ENCODE results near the gene SDR9C7.
"Not testable (repeated sequence)": the region's sequence is repeated elsewhere in the genome, so short reads cannot be mapped to it uniquely, and the experiment has no call there.

SDR9C7 gene

GRCh38 chr12:56951582-56952339 lies 17.6 kb upstream of the SDR9C7 start:
- no peak for DNase-seq

DNA sequence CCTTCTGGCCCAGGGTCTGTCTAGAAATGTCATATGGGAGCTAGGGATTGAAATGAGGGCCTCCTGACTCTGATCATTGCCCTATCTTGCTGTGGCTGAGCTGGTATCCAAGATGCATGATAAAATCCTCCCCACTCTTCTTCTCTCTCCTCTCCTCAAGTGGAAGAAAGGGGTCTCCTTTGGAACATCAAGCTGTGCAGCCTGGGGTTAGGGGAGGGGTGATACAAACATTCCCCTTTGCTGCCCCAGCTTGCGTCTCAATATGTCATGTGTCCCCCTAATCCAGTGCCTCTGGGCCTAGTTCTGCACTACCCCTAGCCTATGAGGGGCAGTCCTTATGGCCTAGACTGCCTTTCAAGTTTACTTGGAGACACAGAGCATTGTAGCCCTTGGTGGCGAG lies 14.7 kb upstream of the SDR9C7 start:
- no peak for DNase-seq

DNA sequence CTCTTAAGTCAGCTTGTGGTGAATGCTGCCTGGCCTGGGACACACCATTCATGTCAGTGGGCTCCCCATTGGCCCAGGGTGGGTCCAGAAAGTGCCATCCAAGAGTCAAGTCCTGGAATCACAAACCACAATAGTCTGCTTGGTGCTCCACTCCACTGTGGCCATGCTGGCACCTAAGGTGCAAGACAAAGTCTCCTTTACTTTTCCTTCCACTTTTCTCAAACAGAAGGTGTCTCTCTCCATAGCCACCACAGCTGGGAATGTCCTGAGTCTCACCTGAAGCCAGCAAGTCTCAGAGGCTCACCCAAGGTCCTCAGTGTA lies 14.2 kb upstream of the SDR9C7 start:
- no peak for DNase-seq

DNA sequence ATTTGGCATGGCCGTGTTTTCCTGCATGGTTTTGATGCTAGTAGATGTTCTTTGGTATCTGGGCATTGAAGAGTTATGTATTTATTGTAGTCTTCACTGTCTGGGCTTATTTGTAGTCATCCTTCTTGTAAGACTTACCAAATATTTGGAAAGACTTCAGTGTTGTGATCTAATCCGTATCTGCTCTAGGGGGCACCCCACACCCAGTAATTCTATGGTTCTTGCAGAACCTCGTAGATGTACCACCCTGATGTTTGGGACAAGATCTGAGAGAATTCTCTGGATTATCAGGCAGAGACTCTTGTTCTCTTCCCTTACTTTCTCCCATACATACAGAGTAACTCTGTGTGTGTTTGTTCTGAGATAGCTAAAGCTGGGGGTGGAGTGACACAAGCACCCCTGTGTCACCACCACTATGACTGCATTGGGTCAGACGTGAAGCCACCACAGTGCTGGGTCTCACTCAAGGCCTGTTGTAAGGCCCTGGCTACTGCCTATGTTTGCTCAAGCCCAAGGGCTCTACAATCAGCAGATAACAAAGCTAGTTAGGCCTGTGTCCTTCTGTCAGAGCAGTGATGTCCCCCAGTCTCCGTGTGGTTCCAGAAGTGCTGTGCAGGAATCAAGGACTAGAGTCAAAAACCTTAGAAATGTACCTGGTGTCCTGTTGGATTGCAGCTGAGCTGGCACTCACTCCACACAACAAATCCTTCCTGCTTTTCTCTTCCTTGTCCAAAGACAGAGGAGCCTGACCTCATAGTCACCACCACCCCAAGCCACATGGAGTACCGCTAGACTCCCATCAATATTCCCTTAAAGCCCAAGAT lies 13.6 kb upstream of the SDR9C7 start:
- DNase-seq: no peak

- DNase-seq: no peak
Measured at GRCh38 chr12:56943878-56944277, 9.7 kb upstream of the SDR9C7 start.

DNA sequence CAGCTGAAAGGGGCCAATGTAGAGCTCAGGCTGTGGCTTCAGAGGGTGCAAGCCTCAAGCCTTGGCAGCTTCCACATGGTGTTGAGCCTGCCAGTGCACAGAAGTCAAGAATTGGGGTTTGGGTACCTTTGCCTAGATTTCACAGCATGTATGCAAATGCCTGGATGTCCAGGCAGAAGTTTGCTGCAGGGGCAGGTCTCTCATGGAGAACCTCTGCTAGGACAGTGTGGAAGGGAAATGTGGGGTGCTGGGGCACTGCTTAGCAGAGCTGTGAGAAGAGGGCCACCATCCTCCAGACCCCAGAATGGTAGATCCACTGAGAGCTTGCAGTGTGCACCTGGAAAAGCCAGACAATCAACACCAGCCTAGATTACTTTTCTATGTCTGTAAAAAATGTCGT lies 9.2 kb upstream of the SDR9C7 start:
- not testable (repeated sequence) for DNase-seq

- DNase-seq: no peak
Measured at GRCh38 chr12:56941299-56942017, 7.2 kb upstream of the SDR9C7 start.

- not testable (repeated sequence) for DNase-seq
Measured at GRCh38 chr12:56940942-56941298, 6.7 kb upstream of the SDR9C7 start.

GRCh38 chr12:56935752-56936151 lies 1.5 kb upstream of the SDR9C7 start:
- DNase-seq: no peak

- no peak for DNase-seq
Measured at GRCh38 chr12:56935157-56935556, 949 bp upstream of the SDR9C7 start.

DNA sequence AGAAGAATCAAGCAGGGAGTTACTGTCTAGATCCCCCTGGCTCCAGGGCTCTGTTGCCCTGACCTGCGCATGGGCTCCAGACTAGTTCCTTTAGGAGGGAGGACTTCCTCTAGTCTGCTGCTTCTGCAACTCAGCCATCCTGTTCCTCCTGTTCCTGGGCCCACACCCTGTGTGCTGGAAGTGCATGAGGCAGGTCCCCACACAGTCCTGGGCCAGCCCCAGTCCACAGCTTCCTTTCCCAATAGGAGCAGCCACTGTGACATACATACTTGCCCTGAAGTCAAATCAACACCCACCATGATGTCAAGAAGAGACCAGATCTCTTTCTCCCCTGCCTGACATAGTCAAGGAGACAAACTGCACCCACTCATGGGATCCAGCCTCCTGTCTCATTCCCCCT lies 1.3 kb downstream of the SDR9C7 start:
- no peak for DNase-seq

DNA sequence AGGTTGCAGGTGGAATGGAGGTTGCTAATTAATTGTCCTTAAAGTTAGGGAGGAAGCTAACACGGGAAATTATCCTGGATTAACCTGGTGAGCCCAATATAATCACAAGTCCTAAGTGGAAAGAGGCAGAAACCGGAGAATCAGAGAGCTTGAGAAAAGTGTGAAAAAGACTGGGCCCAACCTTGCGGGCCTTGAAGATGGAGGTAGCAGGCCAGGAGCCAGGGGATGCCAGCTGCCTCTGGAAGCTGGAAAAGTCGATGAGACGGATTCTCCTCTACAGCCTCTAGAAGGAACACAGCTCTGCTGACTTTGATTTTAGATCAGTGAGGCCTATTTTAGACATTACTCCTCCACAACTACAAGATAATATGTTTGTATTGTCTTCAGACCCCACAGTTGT lies 2.1 kb downstream of the SDR9C7 start:
- no peak for DNase-seq

- peak in 1 of 2 experiments; percentile 57 for DNase-seq
Measured at GRCh38 chr12:56931474-56931978, 2.7 kb downstream of the SDR9C7 start.

DNA sequence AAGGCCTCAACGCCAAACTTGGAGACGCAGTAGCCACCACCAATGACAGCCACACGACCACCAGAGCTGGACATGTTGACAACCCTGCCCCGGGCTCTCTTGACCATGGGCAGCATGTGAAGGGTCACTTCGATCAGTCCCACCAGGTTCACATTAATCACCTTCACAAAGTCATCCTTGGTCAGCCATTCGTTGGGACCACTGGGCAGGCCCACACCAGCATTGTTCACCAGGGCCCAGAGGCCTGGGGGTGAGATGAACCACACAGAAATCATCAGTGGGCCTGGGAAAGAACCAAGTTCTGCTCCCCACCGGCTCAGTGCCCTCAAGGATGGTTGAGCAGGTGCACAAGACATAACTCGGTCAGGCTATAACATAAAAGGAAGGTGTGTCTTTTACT lies 4.0 kb downstream of the SDR9C7 start:
- no peak for DNase-seq

DNA sequence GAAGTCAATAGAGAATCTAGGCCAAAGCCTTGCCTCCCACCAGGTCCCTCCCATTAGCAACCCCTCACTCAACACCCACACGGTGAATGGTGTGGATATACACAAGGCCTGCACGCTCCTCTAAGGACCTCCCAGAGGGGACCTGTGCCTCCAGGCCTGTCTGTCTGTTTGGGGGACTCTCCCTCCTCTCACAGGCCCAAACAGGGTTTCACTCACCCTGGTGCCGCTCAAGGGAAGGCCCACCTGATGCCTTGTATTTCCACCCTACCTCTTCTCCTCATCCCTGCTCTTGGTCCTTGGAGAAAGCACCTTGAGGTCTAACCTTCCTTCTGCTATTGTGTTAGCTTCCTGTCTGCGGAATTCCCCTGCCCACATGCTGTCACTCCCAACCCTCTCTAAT lies 4.4 kb downstream of the SDR9C7 start:
- no peak for DNase-seq

- DNase-seq: no peak
Measured at GRCh38 chr12:56928262-56928661, 5.9 kb downstream of the SDR9C7 start.

- no peak for DNase-seq
Measured at GRCh38 chr12:56927281-56927680, 6.9 kb downstream of the SDR9C7 start.

GRCh38 chr12:56922031-56922430 lies 12.2 kb downstream of the SDR9C7 start:
- no peak for DNase-seq

DNA sequence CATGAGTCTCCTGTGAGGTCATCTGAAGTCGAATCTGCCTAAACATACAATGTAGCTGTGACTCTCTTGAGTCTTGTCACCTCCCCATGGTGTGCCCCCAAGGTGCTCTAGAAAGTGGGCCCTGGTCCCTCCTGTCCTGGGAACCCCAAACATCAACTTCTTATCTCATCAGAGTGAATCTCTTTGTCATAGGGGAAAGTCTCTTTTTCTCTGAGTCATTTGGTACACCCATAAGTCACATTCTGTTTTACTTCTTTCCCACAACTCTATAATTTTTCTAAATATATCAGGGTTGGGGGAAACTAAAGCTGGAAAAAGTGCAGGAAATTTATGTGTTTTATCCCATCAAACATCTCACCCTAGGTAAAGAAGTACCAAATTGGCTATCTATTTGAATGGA lies 12.9 kb downstream of the SDR9C7 start:
- DNase-seq: no peak

DNA sequence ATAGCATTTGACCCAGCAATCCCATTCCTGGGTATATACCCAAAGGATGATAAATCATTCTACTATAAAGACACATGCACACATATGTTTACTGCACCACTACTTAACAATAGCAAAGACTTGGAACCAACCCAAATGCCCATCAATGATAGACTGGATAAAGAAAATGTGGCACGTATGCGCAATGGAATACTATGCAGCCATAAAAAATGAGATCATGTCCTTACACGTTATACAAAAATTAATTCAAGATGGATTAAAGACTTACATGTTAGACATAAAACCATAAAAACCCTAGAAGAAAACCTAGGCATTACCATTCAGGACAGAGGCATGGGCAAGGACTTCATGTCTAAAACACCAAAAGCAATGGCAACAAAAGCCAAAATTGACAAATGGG lies 16.1 kb downstream of the SDR9C7 start:
- not testable (repeated sequence) for DNase-seq

DNA sequence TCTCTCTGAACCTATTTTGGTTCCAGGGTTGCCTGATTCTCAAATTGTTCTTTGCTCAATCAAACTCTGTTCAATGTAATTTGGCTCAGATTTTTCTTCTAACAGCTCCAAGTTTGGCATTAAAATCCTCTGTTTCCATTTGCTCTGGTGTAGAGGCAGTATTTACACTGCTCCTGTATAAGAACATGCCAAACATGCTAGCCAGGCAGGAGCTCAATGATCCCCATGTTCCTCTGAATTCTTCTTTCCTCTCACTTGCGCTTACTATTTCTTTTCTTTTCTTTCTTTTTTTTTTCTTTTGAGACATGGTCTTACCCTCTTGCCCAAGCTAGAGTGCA lies 17.2 kb downstream of the SDR9C7 start:
- no peak for DNase-seq

DNA sequence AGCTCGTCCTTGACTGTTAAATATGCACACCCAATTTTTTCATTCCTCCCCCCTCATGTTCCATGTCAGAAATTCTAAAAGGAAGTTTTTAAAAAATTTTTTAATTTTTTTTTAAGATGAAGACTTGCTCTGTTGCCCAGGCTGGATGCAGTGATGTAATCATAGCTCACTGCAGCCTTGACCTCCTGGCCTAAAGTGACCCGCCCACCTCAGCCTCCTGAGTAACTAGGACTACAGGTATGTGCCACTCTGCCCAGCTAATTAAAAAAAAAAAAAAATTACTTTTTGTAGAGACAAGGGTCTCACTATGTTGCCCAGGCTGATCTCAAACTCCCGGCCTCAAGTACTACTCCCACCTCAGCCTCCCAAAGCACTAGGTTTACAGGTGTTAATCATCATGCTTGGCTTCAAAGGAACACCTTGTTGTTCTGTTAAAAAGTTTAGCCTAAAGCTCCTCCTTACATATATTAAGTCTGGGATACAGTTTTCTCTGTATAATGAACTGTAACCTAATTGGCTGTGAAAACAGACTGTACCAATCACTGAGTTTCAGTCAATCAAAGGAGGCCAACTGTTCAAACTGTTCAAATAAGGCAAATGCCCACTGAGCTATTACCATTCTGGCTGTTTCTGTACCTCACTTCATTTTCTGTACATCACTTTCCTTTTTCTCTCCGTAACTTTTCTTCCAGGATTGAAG lies 17.8 kb downstream of the SDR9C7 start:
- no peak for DNase-seq

DNA sequence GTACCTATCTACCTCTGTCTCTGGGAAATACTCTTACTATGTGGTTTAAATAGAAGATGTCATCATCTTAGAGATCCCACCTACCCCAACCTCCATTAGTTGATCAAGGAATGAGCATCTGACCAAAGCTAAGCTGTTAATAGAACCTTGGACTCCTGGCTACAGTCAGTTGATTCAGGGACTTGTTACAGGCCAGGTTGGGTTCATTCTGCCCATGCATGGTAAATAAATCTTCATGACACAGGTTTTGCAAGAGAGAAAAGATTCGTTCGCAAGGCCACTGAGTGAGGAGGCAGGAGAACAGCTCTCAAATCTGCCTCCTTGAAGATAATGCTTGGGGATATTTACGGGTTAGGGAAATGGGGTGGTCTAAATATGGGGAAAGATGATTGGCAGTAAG lies 19.5 kb downstream of the SDR9C7 start:
- DNase-seq: no peak
